ENCODE results near the gene TSPAN14.

GRCh38 chr10:80513106-80513505 is 59.0 kb downstream of the TSPAN14 start:
- TF ChIP-seq IKZF1 (conservative IDR thresholded peaks at IDR 0.05) (no peak), YY1 (IDR thresholded peaks at IDR 0.05; ENCODE audit: low read depth, low read length) (no peak), GABPA (IDR thresholded peaks at IDR 0.05; ENCODE audit: low read depth) (no peak), POLR2AphosphoS5 (IDR thresholded peaks at IDR 0.05; ENCODE audit: low read length) (no peak), ATF3 (IDR thresholded peaks at IDR 0.05; ENCODE audit: borderline replicate concordance, extremely low read depth, low read depth, low read length) (no peak), TCF12 (IDR thresholded peaks at IDR 0.05; ENCODE audit: low read depth, low read length) (no peak), POLR2A (IDR thresholded peaks at IDR 0.05; ENCODE audit: low read depth, low read length) (no peak), EGR1 (IDR thresholded peaks at IDR 0.05; ENCODE audit: borderline replicate concordance in 1 of 2, low read depth in 2 of 2, low read length in 2 of 2) (no peak), ELK1 (IDR thresholded peaks at IDR 0.05; ENCODE audit: low read depth, low read length) (no peak), PML (IDR thresholded peaks at IDR 0.05; ENCODE audit: low read length) (no peak), CTCF (IDR thresholded peaks at IDR 0.05 in 2 of 3, conservative IDR thresholded peaks at IDR 0.05 in 1 of 3; ENCODE audit: control insufficient read depth in 2 of 3, extremely low read depth in 1 of 3, insufficient read depth in 1 of 3, low read depth in 3 of 3, low read length in 3 of 3) (no peak), RAD21 (IDR thresholded peaks at IDR 0.05; ENCODE audit: insufficient read depth, low read depth, low read length) (no peak), POLR2AphosphoS2 (IDR thresholded peaks at IDR 0.05; ENCODE audit: low read depth, low read length) (no peak), RFX5 (IDR thresholded peaks at IDR 0.05; ENCODE audit: low read depth, low read length) (no peak)
